ENCODE measurements around the gene PNPLA6.

The PNPLA6 gene

DNA sequence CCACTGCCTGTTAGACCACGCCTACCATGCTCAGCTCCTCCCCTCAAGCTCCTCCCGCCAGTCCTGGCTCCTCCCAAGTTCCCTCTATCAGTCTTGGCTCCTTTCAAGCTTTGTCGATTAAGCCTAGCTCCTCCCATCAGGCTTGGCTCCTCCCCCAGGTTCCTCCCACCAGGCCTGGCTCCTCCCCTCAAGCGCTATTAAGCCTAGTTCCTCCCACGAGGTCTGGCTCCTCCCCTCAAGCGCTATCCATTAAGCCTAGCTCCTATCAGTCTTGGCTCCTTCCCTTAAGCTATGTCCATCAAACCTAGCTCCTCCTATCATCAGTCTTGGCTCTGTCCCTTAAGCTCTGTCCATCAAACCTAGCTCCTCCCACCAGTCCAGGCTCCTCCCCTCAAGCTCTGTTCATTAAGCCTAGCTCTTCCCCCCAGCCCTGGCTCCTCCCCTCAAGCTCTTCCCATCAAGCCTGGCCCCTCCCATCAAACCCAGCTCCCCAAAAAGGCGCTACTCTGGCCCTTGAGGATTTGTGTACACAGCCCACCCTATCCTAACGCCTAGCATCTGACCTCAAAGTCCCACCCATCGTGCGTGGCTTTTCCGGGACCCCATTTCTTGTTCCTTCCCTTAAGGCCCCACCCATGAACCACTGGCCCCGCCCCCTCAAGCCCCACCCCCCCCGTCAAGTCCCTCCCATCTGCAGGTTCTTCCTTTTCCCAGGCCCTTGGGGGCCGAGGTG lies 70.1 kb downstream of the PNPLA6 start:
- Histone ChIP-seq H3K4me3 (ENCODE audit: low read depth, low read length) (peak overlapping the region; percentile 26; the same call in 1 of the 2 replicates), H3K36me3 (ENCODE audit: control insufficient read depth, insufficient read depth, low read length) (peaks cover 10% of the 10 kb centered on the region), H3K9ac (ENCODE audit: low read length) (no peak overlapping the region)

DNA sequence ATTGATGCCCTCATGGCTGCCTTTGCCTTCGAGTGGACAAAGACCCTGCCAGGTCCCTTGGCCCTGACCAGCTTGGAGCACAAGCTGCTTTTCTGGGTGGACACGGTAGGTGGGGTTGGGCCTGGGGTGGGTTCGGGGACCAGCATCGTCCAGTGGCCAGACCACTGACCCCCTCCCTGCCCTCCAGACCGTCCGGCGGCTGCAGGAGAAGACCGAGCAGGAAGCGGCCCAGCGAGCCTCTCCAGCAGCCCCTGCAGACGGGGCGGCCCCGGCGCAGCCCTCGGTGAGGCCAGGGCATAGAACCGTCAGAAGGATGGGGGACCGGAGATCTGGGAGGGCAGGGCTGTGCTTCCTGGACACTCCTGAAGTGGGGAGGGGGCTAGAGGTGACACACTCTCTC lies 70.8 kb downstream of the PNPLA6 start:
- Histone ChIP-seq H3K4me3 (ENCODE audit: low read depth, low read length) (no peak overlapping the region), H3K9me3 (ENCODE audit: control insufficient read depth, insufficient read depth, low read depth, low read length) (no peaks in the 10 kb centered on the region), H3K27me3 (ENCODE audit: control insufficient read depth, insufficient read depth, low read length) (no peaks in the 10 kb centered on the region), H3K36me3 (ENCODE audit: control insufficient read depth, insufficient read depth, low read length) (peaks cover 11% of the 10 kb centered on the region), H3K4me1 (ENCODE audit: control insufficient read depth, insufficient read depth, low read length) (no peaks in the 10 kb centered on the region), H3K9ac (ENCODE audit: low read length) (no peak overlapping the region), H3K27ac (ENCODE audit: low read depth, low read length) (no peak overlapping the region)

More for the DNA sequence above, 70.1 kb downstream of the PNPLA6 start:
- Histone ChIP-seq H3K27ac (ENCODE audit: low read depth, low read length) (no peak overlapping the region), H3K9me3 (ENCODE audit: control insufficient read depth, insufficient read depth, low read depth, low read length) (no peaks in the 10 kb centered on the region), H3K4me1 (ENCODE audit: control insufficient read depth, insufficient read depth, low read length) (no peaks in the 10 kb centered on the region), H3K27me3 (ENCODE audit: control insufficient read depth, insufficient read depth, low read length) (no peaks in the 10 kb centered on the region)

GRCh38 chr19:7607212-7607873 lies 71.8 kb downstream of the PNPLA6 start:
- H3K4me3 ChIP-seq (ENCODE audit: low read depth, low read length), result no peak overlapping the region
- no peaks in the 10 kb centered on the region for H3K27me3 ChIP-seq (ENCODE audit: control insufficient read depth, insufficient read depth, low read length)
- H3K4me1 ChIP-seq (ENCODE audit: control insufficient read depth, insufficient read depth, low read length), result no peaks in the 10 kb centered on the region
- H3K36me3 ChIP-seq (ENCODE audit: control insufficient read depth, insufficient read depth, low read length), result peaks cover 17% of the 10 kb centered on the region
- no peaks in the 10 kb centered on the region for H3K9me3 ChIP-seq (ENCODE audit: control insufficient read depth, insufficient read depth, low read depth, low read length)
- H3K9ac ChIP-seq (ENCODE audit: low read length), result no peak overlapping the region
- H3K27ac ChIP-seq (ENCODE audit: low read depth, low read length), result no peak overlapping the region

GRCh38 chr19:7607874-7608560 lies 72.5 kb downstream of the PNPLA6 start:
- Histone ChIP-seq H3K27ac (ENCODE audit: low read depth, low read length) (no peak overlapping the region), H3K9me3 (ENCODE audit: control insufficient read depth, insufficient read depth, low read depth, low read length) (no peaks in the 10 kb centered on the region), H3K27me3 (ENCODE audit: control insufficient read depth, insufficient read depth, low read length) (no peaks in the 10 kb centered on the region), H3K4me3 (ENCODE audit: low read depth, low read length) (no peak overlapping the region), H3K36me3 (ENCODE audit: control insufficient read depth, insufficient read depth, low read length) (peaks cover 17% of the 10 kb centered on the region), H3K9ac (ENCODE audit: low read length) (no peak overlapping the region), H3K4me1 (ENCODE audit: control insufficient read depth, insufficient read depth, low read length) (no peaks in the 10 kb centered on the region)

DNA sequence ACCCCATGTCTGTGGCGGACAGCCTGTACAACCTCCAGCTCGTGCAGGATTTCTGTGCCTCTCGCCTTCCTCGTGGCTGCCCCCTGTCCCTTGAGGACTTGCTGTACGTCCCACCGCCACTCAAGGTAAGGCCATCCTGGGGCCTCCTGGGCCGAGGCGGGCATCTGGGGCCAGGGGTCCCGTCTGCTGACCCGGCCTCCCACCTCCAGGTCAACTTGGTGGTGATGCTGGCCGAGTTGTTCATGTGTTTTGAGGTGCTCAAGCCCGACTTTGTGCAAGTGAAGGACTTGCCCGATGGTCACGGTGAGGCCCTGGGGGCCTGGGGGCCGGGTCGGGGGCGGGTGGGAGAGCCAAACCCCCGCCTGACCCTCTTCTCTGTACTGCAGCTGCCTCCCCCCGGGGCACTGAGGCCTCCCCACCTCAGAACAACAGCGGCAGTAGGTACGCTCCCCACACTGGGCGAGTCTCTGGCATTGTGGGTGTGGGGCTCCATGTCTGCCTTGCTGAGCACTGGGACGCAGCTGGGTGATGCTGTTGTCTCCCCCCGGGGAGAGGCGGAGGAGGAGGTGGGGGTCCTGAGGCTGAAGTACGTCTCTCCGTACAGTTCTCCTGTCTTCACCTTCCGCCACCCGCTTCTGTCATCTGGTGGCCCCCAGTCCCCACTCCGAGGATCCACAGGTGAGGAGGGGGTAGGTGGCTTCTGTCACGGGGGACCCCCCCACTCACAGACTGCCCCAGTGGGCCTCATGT lies 75.1 kb downstream of the PNPLA6 start:
- H3K4me1 ChIP-seq (ENCODE audit: control insufficient read depth, insufficient read depth, low read length), result no peaks in the 10 kb centered on the region
- H3K4me3 ChIP-seq (ENCODE audit: low read depth, low read length), result no peak overlapping the region
- no peaks in the 10 kb centered on the region for H3K27me3 ChIP-seq (ENCODE audit: control insufficient read depth, insufficient read depth, low read length)
- no peaks in the 10 kb centered on the region for H3K9me3 ChIP-seq (ENCODE audit: control insufficient read depth, insufficient read depth, low read depth, low read length)
- peaks cover 17% of the 10 kb centered on the region for H3K36me3 ChIP-seq (ENCODE audit: control insufficient read depth, insufficient read depth, low read length)
- no peak overlapping the region for H3K9ac ChIP-seq (ENCODE audit: low read length)
- no peak overlapping the region for H3K27ac ChIP-seq (ENCODE audit: low read depth, low read length)

Data from HUES6 (cell line).